Fibroblast of gingiva (primary cell): Measurements from ENCODE around the gene AR.

Source experiments
- DNase-seq: peaks from one replicate; pipeline ENCODE4 v3.0.0-alpha.2; 2011; ENCODE audit warnings: low read depth

Gene AR, protein sequence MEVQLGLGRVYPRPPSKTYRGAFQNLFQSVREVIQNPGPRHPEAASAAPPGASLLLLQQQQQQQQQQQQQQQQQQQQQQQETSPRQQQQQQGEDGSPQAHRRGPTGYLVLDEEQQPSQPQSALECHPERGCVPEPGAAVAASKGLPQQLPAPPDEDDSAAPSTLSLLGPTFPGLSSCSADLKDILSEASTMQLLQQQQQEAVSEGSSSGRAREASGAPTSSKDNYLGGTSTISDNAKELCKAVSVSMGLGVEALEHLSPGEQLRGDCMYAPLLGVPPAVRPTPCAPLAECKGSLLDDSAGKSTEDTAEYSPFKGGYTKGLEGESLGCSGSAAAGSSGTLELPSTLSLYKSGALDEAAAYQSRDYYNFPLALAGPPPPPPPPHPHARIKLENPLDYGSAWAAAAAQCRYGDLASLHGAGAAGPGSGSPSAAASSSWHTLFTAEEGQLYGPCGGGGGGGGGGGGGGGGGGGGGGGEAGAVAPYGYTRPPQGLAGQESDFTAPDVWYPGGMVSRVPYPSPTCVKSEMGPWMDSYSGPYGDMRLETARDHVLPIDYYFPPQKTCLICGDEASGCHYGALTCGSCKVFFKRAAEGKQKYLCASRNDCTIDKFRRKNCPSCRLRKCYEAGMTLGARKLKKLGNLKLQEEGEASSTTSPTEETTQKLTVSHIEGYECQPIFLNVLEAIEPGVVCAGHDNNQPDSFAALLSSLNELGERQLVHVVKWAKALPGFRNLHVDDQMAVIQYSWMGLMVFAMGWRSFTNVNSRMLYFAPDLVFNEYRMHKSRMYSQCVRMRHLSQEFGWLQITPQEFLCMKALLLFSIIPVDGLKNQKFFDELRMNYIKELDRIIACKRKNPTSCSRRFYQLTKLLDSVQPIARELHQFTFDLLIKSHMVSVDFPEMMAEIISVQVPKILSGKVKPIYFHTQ

DNA sequence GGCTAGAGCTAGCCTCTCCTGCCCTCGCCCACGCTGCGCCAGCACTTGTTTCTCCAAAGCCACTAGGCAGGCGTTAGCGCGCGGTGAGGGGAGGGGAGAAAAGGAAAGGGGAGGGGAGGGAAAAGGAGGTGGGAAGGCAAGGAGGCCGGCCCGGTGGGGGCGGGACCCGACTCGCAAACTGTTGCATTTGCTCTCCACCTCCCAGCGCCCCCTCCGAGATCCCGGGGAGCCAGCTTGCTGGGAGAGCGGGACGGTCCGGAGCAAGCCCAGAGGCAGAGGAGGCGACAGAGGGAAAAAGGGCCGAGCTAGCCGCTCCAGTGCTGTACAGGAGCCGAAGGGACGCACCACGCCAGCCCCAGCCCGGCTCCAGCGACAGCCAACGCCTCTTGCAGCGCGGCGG lies at the start of gene AR:
Gene AR (plus strand): TSS at position 204 of the 400 bp plus-strand sequence. CDS start 1,126 bp downstream, outside the sequence.
- DNase-seq: peak; percentile 81

DNA sequence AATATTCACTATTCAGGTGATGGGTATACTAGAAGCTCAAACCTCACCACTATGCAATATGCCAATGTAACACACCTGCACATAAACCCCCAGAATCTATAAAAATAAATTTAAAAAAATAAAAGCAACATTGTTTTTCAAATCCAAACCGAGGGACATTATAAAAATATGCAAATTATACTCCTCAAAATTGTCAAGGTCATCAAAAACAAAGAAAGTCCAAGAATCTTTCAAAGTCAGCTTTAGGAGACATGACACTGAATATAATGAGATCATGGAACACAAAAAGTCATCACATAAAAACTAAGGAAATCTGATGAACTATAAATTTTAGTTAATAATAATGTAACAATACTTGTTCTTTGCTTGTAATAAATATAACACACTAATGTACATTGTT lies 43.2 kb upstream of the AR start:
- no peak for DNase-seq

DNA sequence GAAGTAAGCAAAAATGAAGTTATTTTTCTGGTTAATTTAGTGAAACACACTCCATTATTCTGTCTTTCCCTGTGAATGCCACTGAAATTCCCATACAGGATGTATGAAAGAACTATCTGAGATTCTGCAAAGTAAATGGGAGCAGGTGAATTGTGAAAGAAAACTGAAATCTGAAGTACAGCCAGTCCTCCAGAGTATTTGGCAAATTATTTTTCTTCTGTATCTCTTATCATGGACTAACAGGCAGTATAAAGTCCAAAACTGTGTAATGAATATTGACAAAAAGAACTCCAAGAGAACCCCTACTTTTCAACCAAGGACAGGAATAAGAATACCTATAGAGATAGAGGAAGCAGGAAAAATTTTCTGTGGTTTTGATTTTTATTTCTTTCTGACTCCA lies 40.8 kb upstream of the AR start:
- DNase-seq: no peak

DNA sequence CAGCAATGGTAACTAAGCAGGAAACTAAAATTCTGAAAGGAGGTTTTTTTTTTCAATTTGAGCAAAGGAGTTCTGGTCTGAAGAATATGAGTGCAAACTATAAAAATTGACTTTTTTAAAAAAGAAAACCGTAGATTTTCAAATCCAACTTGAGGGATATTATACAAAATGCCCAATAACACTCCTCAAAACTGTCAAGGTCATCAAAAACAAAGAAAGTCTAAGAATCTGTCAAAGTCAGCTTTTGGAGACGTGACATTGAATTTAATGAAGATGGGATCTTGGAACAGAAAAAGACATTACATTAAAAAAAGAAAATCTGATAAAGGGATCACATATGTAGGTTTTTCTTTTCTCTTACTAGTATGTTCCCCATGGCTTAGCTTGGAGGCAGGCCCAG lies 40.4 kb upstream of the AR start:
- no peak for DNase-seq

DNA sequence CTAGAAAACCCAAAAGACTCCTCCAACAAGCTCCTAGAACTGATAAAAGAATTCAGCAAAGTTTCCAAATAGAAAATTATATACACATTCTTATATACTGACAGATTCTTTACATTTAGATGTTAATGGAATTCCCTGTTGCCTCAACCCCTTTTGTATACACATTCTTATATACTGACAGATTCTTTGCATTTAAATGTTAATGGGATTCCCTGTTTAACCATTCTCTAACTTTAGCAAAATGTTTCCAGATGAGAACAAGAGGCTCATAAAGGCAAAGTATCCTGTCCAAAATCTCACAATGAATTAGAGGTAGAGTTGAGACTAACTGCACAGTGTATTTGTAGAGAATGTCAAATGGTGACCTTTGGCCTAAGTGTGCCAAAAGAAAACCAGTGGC lies 23.1 kb upstream of the AR start:
- no peak for DNase-seq

DNA sequence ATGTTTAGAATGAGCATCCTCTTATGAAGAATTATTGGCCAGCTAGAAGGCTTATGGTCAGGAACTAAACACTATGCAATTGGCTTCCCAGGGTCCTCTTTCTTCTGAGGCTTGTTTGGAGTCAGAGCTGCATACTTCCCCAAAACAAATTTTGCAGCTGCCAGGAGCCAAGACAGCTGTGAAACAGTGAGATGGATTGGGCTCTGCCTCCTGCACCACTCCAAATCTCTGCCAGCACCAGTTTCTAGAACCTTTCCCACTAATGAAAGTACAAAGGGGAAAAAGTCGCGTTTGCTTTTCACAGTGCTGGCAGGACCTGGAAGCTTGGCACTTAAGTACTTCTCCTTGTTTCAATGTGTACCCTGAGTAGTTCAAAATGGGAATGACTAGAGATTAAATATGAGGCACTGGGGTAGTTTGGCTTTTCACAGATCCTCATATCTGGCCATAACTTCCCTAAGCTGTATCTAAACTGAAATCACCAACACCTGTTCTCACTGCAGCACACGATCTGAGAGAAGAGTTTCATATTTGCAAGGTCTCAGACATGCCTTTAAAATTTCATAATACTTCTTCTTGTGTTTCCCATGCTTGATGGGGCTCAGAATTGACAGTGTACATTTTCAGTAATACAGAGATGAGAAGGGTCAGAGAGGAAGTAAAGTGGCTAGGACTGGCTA lies 20.7 kb upstream of the AR start:
- no peak for DNase-seq

DNA sequence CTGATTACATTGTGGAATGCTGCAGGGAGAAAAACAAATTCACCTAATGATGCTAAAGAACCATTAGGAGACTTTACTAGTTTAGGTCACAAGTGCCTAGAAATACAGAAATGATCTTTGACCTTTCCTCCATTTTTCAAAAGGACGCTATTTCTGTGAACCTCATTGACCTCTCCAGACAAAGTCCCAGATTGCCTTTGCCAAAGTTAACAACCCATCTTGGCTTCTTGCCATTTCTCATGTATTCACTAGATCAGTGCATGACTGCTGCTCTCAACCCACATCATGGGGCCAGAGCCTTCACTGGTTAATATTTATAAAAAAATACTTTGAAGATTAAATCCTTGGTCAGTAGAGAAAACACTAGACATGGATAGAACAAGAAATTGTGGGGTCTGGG lies 19.9 kb upstream of the AR start:
- DNase-seq: no peak

DNA sequence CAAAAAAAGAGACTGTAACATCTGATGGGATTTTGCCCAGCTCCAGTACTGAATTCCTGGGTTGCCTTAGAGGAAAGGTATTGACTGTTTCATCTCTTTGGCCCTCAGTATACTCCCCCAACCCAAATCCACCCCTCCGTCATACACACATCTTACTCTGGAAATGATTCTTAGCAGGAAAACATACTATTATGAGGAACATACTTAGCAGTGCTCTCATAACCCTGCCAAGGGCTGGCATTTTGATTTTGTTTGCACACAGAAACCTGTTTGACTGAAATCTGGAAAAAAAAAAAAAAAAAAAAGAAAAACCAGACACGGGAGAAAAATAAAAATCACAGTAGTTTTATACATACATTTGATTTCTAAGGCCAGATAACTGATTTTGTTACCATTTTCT lies 19.4 kb upstream of the AR start:
- DNase-seq: no peak

DNA sequence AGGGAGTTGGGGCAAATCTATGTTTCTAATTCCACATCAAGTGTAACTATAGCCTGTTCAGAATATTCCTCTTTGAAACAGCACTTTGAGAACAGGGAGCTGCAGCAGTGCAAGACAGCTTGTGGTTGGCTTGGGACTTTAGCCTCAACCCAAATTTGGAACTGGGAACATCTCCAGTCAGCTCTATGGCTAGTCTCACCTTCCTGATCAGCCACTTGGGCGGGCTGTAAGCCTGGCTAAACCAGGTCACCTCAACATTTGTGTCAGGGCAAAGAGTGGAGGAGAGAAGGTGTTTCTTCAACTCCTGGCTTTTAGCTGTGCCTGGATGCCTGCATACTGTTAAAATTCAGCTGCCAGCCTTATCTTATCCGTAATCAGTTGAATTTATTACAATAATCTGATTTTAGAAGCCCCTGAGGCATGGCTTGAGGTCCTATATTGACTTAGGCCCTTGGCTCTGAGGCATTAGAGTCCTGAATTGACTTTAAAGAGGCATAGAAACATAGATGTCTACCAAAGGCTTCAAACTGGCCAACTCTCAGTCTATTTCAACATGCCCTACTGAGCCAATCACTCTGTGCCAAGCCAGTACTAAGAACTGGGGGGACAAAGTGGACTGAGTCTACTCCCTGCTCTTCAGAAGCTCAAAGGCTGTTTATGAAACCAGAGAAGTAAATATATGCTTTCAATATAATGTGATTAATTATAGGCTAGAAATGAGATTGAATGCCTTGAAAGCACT lies 18.7 kb upstream of the AR start:
- DNase-seq: no peak

DNA sequence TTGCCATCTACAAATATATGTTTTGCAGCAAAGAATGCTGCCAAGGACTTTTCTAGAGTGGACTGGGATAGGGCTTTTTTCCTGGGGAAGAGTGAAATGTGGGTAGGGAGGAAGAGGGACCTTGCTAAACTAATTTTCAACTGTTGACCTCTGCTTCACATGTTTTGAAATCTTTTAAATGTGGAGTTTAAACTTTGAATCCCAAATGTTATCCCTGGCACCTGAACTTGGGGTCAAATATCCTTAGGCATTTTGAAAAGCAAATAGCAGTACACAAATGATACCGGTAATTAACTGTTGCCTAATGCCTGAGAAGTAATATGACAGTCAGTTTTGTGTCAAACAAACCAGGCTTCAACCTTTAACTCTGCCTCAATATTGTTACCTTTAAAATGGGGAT lies 7.3 kb upstream of the AR start:
- no peak for DNase-seq

DNA sequence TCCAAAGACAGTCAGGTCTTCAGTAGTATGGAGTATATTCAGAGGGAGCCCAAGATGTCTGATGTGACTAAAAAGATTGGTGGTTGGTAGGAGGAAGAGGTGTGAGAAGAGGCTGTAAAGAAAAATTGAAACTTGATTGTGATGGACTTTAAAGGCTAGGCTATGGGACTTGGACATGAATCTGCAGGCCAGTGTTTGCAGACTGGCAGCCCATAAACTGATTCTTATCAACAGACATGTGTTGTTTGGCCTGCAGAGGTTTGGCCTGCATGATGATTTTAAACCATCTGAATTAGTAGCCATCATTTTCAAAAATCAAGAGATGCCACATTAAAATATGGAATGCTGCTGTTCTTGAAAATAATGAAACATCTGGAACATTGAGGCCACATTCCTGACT lies 5.4 kb upstream of the AR start:
- DNase-seq: no peak

DNA sequence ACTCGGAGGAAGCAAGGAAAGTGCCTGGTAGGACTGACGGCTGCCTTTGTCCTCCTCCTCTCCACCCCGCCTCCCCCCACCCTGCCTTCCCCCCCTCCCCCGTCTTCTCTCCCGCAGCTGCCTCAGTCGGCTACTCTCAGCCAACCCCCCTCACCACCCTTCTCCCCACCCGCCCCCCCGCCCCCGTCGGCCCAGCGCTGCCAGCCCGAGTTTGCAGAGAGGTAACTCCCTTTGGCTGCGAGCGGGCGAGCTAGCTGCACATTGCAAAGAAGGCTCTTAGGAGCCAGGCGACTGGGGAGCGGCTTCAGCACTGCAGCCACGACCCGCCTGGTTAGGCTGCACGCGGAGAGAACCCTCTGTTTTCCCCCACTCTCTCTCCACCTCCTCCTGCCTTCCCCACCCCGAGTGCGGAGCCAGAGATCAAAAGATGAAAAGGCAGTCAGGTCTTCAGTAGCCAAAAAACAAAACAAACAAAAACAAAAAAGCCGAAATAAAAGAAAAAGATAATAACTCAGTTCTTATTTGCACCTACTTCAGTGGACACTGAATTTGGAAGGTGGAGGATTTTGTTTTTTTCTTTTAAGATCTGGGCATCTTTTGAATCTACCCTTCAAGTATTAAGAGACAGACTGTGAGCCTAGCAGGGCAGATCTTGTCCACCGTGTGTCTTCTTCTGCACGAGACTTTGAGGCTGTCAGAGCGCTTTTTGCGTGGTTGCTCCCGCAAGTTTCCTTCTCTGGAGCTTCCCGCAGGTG lies 637 bp downstream of the AR start:
- DNase-seq: peak; percentile 41

DNA sequence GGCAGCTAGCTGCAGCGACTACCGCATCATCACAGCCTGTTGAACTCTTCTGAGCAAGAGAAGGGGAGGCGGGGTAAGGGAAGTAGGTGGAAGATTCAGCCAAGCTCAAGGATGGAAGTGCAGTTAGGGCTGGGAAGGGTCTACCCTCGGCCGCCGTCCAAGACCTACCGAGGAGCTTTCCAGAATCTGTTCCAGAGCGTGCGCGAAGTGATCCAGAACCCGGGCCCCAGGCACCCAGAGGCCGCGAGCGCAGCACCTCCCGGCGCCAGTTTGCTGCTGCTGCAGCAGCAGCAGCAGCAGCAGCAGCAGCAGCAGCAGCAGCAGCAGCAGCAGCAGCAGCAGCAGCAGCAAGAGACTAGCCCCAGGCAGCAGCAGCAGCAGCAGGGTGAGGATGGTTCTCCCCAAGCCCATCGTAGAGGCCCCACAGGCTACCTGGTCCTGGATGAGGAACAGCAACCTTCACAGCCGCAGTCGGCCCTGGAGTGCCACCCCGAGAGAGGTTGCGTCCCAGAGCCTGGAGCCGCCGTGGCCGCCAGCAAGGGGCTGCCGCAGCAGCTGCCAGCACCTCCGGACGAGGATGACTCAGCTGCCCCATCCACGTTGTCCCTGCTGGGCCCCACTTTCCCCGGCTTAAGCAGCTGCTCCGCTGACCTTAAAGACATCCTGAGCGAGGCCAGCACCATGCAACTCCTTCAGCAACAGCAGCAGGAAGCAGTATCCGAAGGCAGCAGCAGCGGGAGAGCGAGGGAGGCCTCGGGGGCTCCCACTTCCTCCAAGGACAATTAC lies 1.4 kb downstream of the AR start:
- peak; percentile 41 for DNase-seq

DNA sequence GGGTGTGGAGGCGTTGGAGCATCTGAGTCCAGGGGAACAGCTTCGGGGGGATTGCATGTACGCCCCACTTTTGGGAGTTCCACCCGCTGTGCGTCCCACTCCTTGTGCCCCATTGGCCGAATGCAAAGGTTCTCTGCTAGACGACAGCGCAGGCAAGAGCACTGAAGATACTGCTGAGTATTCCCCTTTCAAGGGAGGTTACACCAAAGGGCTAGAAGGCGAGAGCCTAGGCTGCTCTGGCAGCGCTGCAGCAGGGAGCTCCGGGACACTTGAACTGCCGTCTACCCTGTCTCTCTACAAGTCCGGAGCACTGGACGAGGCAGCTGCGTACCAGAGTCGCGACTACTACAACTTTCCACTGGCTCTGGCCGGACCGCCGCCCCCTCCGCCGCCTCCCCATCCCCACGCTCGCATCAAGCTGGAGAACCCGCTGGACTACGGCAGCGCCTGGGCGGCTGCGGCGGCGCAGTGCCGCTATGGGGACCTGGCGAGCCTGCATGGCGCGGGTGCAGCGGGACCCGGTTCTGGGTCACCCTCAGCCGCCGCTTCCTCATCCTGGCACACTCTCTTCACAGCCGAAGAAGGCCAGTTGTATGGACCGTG lies 2.2 kb downstream of the AR start:
- peak; percentile 13 for DNase-seq

DNA sequence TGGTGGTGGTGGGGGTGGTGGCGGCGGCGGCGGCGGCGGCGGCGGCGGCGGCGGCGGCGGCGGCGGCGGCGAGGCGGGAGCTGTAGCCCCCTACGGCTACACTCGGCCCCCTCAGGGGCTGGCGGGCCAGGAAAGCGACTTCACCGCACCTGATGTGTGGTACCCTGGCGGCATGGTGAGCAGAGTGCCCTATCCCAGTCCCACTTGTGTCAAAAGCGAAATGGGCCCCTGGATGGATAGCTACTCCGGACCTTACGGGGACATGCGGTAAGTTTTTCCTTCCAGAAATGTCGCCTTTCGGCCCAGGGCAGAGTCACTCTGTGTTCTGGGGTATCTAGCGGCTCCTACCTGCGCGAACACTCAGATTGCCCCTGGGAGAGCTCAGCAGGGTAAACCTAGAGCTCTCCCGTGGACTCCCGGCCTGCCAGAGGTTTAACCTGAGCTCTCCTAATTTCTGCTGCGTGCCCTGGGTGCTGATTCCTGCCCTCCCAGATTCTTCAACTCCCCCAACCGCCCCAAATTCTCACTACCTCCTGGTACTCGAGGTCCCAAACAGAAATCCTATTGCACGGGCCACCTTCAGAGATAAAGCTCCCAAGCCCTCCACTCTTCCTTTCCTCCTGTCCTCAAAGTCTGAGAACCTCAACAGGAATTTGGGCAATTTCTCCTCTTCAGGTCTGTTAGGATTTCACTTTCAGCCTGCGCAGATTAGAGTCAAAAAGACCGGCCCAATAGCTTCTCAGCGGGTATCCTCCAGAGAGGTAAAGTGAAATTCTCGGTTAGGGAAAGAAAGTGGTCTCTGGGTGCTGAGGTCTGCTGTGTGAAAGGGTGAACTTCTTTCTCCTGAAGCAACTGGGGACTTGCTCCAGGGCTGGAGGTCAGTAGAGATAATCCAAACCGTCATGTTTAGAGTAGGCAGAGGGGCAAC lies 2.9 kb downstream of the AR start:
- no peak for DNase-seq

DNA sequence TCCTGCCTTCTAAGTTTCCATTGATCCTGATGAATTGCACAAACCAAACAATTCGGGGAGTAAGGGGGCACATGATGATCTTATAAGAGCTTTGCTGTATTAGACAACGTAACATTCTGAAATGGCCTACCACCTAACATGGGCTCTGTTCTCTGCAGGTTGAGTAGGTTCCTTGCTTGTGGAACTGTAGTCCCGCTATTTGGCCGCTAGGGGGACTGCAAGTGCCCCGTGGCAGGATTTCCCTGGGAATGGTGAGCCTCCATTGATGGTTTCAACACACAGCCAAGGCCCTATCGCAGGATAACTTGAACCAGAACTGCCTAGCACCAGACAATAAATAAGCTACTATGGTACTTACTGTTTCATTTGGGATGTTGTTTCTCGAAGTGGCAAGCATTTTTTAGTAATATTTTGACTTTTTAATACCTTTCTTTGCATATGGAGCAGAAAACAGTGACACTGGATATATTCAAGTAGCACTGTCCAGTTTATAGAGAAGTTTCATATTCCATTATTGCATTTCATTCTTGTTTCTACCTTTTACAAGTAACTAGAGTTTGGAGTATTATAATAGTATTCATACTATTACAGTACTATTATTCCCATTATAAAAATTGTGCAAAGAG lies 11.9 kb downstream of the AR start:
- peak; percentile 26 for DNase-seq

DNA sequence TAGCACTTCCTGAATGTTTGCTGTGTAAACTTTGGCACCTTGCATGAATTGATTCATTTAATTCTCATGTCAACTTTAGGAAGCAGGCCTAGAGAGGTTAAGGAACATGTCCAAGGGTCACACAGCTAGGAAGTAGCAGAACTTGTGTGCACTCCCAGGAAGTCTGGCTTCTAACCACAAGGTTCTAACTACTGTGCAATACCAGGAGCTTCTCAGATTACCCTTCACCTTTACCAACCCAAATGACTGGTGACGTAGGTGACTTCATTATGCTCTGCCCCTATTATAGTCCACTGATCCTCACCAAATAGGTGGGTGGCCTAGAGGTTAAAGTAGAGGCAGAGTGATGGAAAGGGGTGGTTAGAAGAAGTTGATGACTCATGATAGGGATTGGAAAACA lies 14.4 kb downstream of the AR start:
- no peak for DNase-seq
